Measurements from ENCODE around the gene HOXC6. TPM values are rescaled to one million over a fixed set of nuclear protein-coding genes. Genes with fewer than 3 reads are reported as not detected.
A peak's percentile ranks its signal among the peaks of the same experiment; 100 is the strongest.

The HOXC6 gene
- total and polyA plus RNA-seq, 2 of the 8 experiments (the other 6 are each of a cell fraction or from before 2014, with no cell fraction given) = not detected

DNA sequence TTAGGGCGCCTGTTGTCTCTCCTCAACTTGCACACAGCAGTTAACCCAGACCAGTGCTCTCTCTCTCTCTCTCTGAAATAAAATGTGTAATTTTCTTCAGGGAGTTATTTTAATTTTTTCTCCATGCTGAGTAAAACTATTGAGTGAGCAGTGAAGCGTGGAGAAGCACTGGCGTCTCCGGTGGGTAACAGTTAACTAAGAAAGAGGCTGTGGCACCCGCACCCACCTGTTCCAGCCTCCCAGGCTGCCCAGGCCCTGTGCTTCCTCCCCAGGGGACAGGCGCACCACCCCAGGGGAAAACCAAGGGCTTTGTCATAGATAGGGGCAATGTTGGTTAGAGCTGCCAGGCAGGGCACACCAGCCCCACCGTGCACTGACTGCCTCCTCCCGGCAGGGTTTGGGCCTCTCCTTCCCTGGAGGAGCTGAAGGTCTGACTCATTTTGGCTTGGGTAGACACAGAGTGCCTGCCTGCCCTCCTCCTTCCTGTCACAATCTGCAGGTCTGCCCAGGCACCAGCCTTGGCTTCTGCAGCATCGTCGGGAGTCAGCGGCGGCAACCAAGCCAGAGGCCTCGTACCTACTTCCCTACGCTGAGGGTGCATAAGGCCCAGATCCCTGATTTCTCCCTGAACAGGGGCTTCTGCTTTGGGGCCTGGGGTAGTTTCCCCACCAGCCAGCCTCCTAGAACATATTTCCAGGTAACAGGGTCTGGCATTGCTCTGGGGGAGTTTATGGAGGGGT lies 8.6 kb downstream of the HOXC6 start:
- H2AFZ ChIP-seq (ENCODE audit: low read length) = no peak overlapping the region

More for the DNA sequence above, 8.6 kb downstream of the HOXC6 start:
- H2AK5ac ChIP-seq (ENCODE audit: low read depth, low read length) = no peak overlapping the region
- H3K23me2 ChIP-seq (ENCODE audit: low read depth, low read length) = no peaks in the 10 kb centered on the region
- no peaks in the 10 kb centered on the region for H3K79me2 ChIP-seq (ENCODE audit: control insufficient read depth in 1 of 2, insufficient read depth in 2 of 2, low read length in 2 of 2)
- no peaks in the 10 kb centered on the region; a peak in 2 of 4 replicates for H3K9me3 ChIP-seq (ENCODE audit: insufficient read depth in 2 of 2, low read depth in 1 of 2, low read length in 1 of 2)
- H3K27me3 ChIP-seq (replicated peaks in 1 of 4; ENCODE audit: control insufficient read depth in 3 of 4, extremely low read depth in 1 of 4, insufficient read depth in 3 of 4, low read length in 3 of 4) = peaks cover 96 to 100% (median 99%) of the 10 kb centered on the region in 4 experiments
- ChIA-PET POLR2A (ENCODE audit: partially characterized antibody) (no interaction called here), CTCF (ENCODE audit: partially characterized antibody) (interaction anchor here (1.1 to 20.0 kb wide), 7 partner anchors 8 to 290 kb away, joined by 3 to 339 read pairs (median 4); partner anchors contain the start of gene SMUG1)
- peaks cover 0 to 5% (median 0%) of the 10 kb centered on the region in 4 experiments; a peak in 4 of 7 replicates for H3K4me1 ChIP-seq (replicated peaks in 1 of 4; ENCODE audit: control insufficient read depth in 3 of 4, insufficient read depth in 4 of 4, low read length in 3 of 4)
- WGBS, 2 experiments (ENCODE audit: extremely low coverage in 1 of 2, insufficient coverage in 1 of 2, insufficient read length in 1 of 2, insufficient replicate concordance in 2 of 2, low coverage in 1 of 2, low lambda C conversion rate in 2 of 2, missing lambda C conversion rate in 1 of 2) = 62% methylated on average over 14 of the region's 14 CpGs; no CpG with 5 or more reads in 1 of the 2 experiments
- H3K56ac ChIP-seq (replicated peaks; ENCODE audit: insufficient read length, low read depth, low read length) = no peak overlapping the region
- H3K23ac ChIP-seq (ENCODE audit: insufficient read length) = no peak overlapping the region
- H2BK20ac ChIP-seq (ENCODE audit: low read length) = no peak overlapping the region
- H2BK120ac ChIP-seq (replicated peaks; ENCODE audit: low read depth, low read length) = no peak overlapping the region
- H3K36me3 ChIP-seq (ENCODE audit: control insufficient read depth in 2 of 4, insufficient read depth in 4 of 4, low read length in 3 of 4) = peaks cover 0 to 5% (median 0%) of the 10 kb centered on the region in 4 experiments; a peak in 1 of 8 replicates
- no peak overlapping the region for H3K9ac ChIP-seq (replicated peaks in 1 of 4; ENCODE audit: extremely low read depth in 1 of 4, low read depth in 3 of 4, low read length in 3 of 4)
- H4K5ac ChIP-seq (ENCODE audit: insufficient read length, low read depth, low read length) = no peak overlapping the region
- no peak overlapping the region for H3K14ac ChIP-seq (ENCODE audit: insufficient read length)
- no peak overlapping the region for H2BK15ac ChIP-seq (ENCODE audit: low read length)
- no peak overlapping the region for H3K18ac ChIP-seq (ENCODE audit: extremely low read depth, low read length)
- H3K27ac ChIP-seq (ENCODE audit: low read depth, low read length) = no peak overlapping the region
- DNase-seq (ENCODE audit: low read depth in 1 of 2, low spot score in 2 of 2) (no peak), FAIRE-seq (no peak)
- no peaks in the 10 kb centered on the region for H3K79me1 ChIP-seq (ENCODE audit: low read depth, low read length)
- H4K8ac ChIP-seq (ENCODE audit: extremely low read depth, insufficient read depth, low read length) = no peak overlapping the region; the same call in 1 of the 2 replicates
- H2BK12ac ChIP-seq (ENCODE audit: low read depth, low read length) = no peak overlapping the region
- H2BK5ac ChIP-seq (ENCODE audit: low read depth, low read length) = no peak overlapping the region
- H3K4me3 ChIP-seq (ENCODE audit: extremely low read depth in 1 of 4, insufficient read depth in 2 of 4, low read depth in 3 of 4, low read length in 4 of 4) = no peak overlapping the region
- H4K20me1 ChIP-seq (replicated peaks in 1 of 2; ENCODE audit: control insufficient read depth in 1 of 2, insufficient read depth in 2 of 2, low read length in 2 of 2) = peaks cover 9 to 23% of the 10 kb centered on the region in 2 experiments
- H4K91ac ChIP-seq (replicated peaks; ENCODE audit: insufficient read length, low read length) = no peak overlapping the region
- no peak overlapping the region for H3K4ac ChIP-seq (replicated peaks; ENCODE audit: insufficient read length, low read depth, low read length)
- no peak overlapping the region for H3K4me2 ChIP-seq (ENCODE audit: insufficient read depth in 1 of 2, low read depth in 2 of 2, low read length in 2 of 2)
- TF ChIP-seq RXRA (IDR thresholded peaks at IDR 0.05; ENCODE audit: insufficient read depth, low read depth, low read length) = no peak
- no peak for TF ChIP-seq BRCA1 (IDR thresholded peaks at IDR 0.05; ENCODE audit: low read depth, low read length)
- no peak for TF ChIP-seq SRF (IDR thresholded peaks at IDR 0.05; ENCODE audit: low read depth, low read length)
- peak; percentile 33 for TF ChIP-seq RNF2 (IDR thresholded peaks at IDR 0.05; ENCODE audit: borderline replicate concordance, low read depth, low read length, missing control alignments, poor library complexity, severe bottlenecking)
- TF ChIP-seq CBX8 (IDR thresholded peaks at IDR 0.05; ENCODE audit: borderline replicate concordance, low read depth, low read length) = 0 out of 2 replicates have a peak, but pooled peaks have one; percentile 70
- peak; percentile 75; the same call in 1 of the 2 replicates for TF ChIP-seq SUZ12 (IDR thresholded peaks at IDR 0.05; ENCODE audit: low read length)
- peak; percentile 80 for TF ChIP-seq EZH2 (IDR thresholded peaks at IDR 0.05; ENCODE audit: low read depth, low read length, severe bottlenecking)

Data from H1 (cell line).